H9 (cell line): ENCODE data around the gene LILRB5. TPM values are rescaled to one million over a fixed set of nuclear protein-coding genes. Genes with fewer than 3 reads are reported as not detected.
"Not testable (repeated sequence)": the region's sequence is repeated elsewhere in the genome, so short reads cannot be mapped to it uniquely, and the experiment has no call there.

Experiments used
- DNase-seq: peaks from one replicate; pipeline ENCODE4 v3.0.0-alpha.2; 2017
- H2AFZ ChIP-seq: one replicate; pipeline ENCODE4 v1.6.1; 2013; ENCODE audit warnings: mild to moderate bottlenecking, low read length, control low read depth, moderate library complexity
- H2AK5ac ChIP-seq: 2 replicates; pipeline ENCODE4 v1.6.1; 2013; ENCODE audit warnings: low read length, control low read depth, mixed read lengths; ENCODE audit not compliant: insufficient read length
- H2BK120ac ChIP-seq: one replicate; pipeline ENCODE4 v1.6.1; 2013; ENCODE audit warnings: low read depth, mild to moderate bottlenecking, low read length, control low read depth, inconsistent platforms; ENCODE audit not compliant: poor library complexity, severe bottlenecking
- H2BK12ac ChIP-seq: 2 replicates; pipeline ENCODE4 v1.6.1; 2013; ENCODE audit warnings: low read length, control low read depth, mixed read lengths, low read depth; ENCODE audit not compliant: insufficient read length
- H2BK15ac ChIP-seq: 2 replicates; pipeline ENCODE4 v1.6.1; 2013; ENCODE audit warnings: low read depth, low read length, control low read depth
- H2BK20ac ChIP-seq: one replicate; pipeline ENCODE4 v1.6.1; 2013; ENCODE audit warnings: low read depth, mild to moderate bottlenecking, low read length, control low read depth, inconsistent platforms; ENCODE audit not compliant: poor library complexity, severe bottlenecking
- H2BK5ac ChIP-seq: 2 replicates; pipeline ENCODE4 v1.6.1; 2013; ENCODE audit warnings: low read length, control low read depth, mixed read lengths; ENCODE audit not compliant: insufficient read length
- H3K14ac ChIP-seq: 2 replicates; pipeline ENCODE4 v1.6.1; 2013; ENCODE audit warnings: low read length, control low read depth; ENCODE audit not compliant: insufficient read depth
- H3K18ac ChIP-seq: 2 replicates; pipeline ENCODE4 v1.6.1; 2013; ENCODE audit warnings: low read depth, mild to moderate bottlenecking, mixed read lengths, low read length, control low read depth; ENCODE audit not compliant: insufficient read length
- H3K23ac ChIP-seq: 2 replicates; pipeline ENCODE4 v1.6.1; 2013; ENCODE audit warnings: low read length, control low read depth, mixed read lengths, low read depth; ENCODE audit not compliant: insufficient read length
- H3K23me2 ChIP-seq: 2 replicates; pipeline ENCODE4 v1.6.1; 2013; ENCODE audit warnings: low read depth, mild to moderate bottlenecking, mixed read lengths, low read length, control low read depth; ENCODE audit not compliant: insufficient read length, poor library complexity, severe bottlenecking
- H3K27ac ChIP-seq: 2 replicates; pipeline ENCODE4 v1.5.1; 2013; ENCODE audit warnings: low read length, control low read depth, mixed read lengths, low read depth; ENCODE audit not compliant: insufficient read length
- H3K27me3 ChIP-seq: 2 replicates; pipeline ENCODE4 v1.6.1; 2013; ENCODE audit warnings: low read length, control low read depth, inconsistent platforms; ENCODE audit not compliant: insufficient read depth
- H3K4ac ChIP-seq: 2 replicates; pipeline ENCODE4 v1.6.1; 2013; ENCODE audit warnings: low read depth, mild to moderate bottlenecking, control low read depth, inconsistent platforms, low read length, moderate library complexity
- H3K4me1 ChIP-seq: 2 replicates; pipeline ENCODE4 v1.6.1; 2013; ENCODE audit warnings: low read length, control low read depth, inconsistent platforms; ENCODE audit not compliant: insufficient read depth
- H3K4me2 ChIP-seq: 2 replicates; pipeline ENCODE4 v1.6.1; 2013; ENCODE audit warnings: low read length, control low read depth, mixed read lengths; ENCODE audit not compliant: insufficient read length, insufficient read depth
- H3K56ac ChIP-seq: 2 replicates; pipeline ENCODE4 v1.6.1; 2013; ENCODE audit warnings: low read depth, mild to moderate bottlenecking, mixed read lengths, low read length, control low read depth; ENCODE audit not compliant: insufficient read length
- H3K79me1 ChIP-seq: 2 replicates; pipeline ENCODE4 v1.6.1; 2013; ENCODE audit warnings: low read depth, mild to moderate bottlenecking, moderate library complexity, low read length, control low read depth, inconsistent platforms; ENCODE audit not compliant: insufficient read depth, poor library complexity, severe bottlenecking
- H3K79me2 ChIP-seq: 2 replicates; pipeline ENCODE4 v1.6.1; 2013; ENCODE audit warnings: low read length, control low read depth, inconsistent platforms; ENCODE audit not compliant: insufficient read depth
- H3K9ac ChIP-seq: 2 replicates; pipeline ENCODE4 v1.6.1; 2013; ENCODE audit warnings: low read length, control low read depth, mixed read lengths; ENCODE audit not compliant: insufficient read length; ENCODE audit errors: extremely low read depth
- H3K9me3 ChIP-seq: one replicate; pipeline ENCODE4 v1.6.1; 2013; ENCODE audit warnings: low read depth, low read length, inconsistent platforms; ENCODE audit not compliant: control insufficient read depth
- H3T11ph ChIP-seq: one replicate; pipeline ENCODE4 v1.6.1; 2013; ENCODE audit warnings: mild to moderate bottlenecking, low read length, control low read depth, inconsistent platforms
- H4K20me1 ChIP-seq: one replicate; pipeline ENCODE4 v1.6.1; 2013; ENCODE audit not compliant: control insufficient read depth, insufficient read length, insufficient read depth
- H4K5ac ChIP-seq: 2 replicates; pipeline ENCODE4 v1.6.1; 2013; ENCODE audit warnings: low read depth, mild to moderate bottlenecking, mixed read lengths, low read length, control low read depth; ENCODE audit not compliant: insufficient read length
- H4K8ac ChIP-seq: replicated peaks from 2 replicates; pipeline ENCODE4 v1.6.1; 2013; ENCODE audit warnings: low read length, control low read depth, mixed read lengths, low read depth; ENCODE audit not compliant: insufficient read length
- H4K91ac ChIP-seq: 2 replicates; pipeline ENCODE4 v1.6.1; 2013; ENCODE audit warnings: low read depth, mild to moderate bottlenecking, moderate library complexity, mixed read lengths, low read length, control low read depth; ENCODE audit not compliant: insufficient read length
- H3K27ac Mint-ChIP-seq, 3 experiments: 2 replicates in 2 of 3; 3 replicates in 1 of 3; pipeline ENCODE4 v1.8.0; 2020 to 2021; ENCODE audit warnings: mixed read lengths in 3 of 3, mild to moderate bottlenecking in 1 of 3, moderate library complexity in 1 of 3
- H3K27me3 Mint-ChIP-seq: 2 replicates; pipeline ENCODE4 v1.8.0; 2021; ENCODE audit warnings: low read depth, mild to moderate bottlenecking, moderate library complexity, mixed read lengths
- H3K36me3 Mint-ChIP-seq, 3 experiments: 2 replicates in 2 of 3; 3 replicates in 1 of 3; pipeline ENCODE4 v1.8.0; 2020 to 2021; ENCODE audit warnings: low read depth in 3 of 3, mixed read lengths in 3 of 3; ENCODE audit not compliant: insufficient read depth in 1 of 3
- H3K4me1 Mint-ChIP-seq, 2 experiments: 2 replicates each; pipeline ENCODE4 v1.8.0; 2020; ENCODE audit warnings: mixed read lengths in 2 of 2
- H3K4me3 Mint-ChIP-seq, 2 experiments: 2 replicates in 1 of 2; 3 replicates in 1 of 2; pipeline ENCODE4 v1.8.0; 2020 to 2021; ENCODE audit warnings: mild to moderate bottlenecking in 2 of 2, mixed read lengths in 2 of 2, moderate library complexity in 1 of 2
- H3K9me3 Mint-ChIP-seq, 2 experiments: 2 replicates in 1 of 2; 3 replicates in 1 of 2; pipeline ENCODE4 v1.8.0; 2020; ENCODE audit warnings: mild to moderate bottlenecking in 2 of 2, mixed read lengths in 2 of 2, moderate library complexity in 1 of 2
- WGBS: extraction: QIAGEN DNeasy Blood & Tissue Kit; methylation state at CpG from one replicate; pipeline ENCODE4 v1.1.7; 2013; ENCODE audit warnings: missing lambda C conversion rate, low lambda C conversion rate, mixed read lengths; ENCODE audit not compliant: insufficient read length; ENCODE audit errors: extremely low coverage; 5-methylcytosine and 5-hydroxymethylcytosine counted together
- total RNA-seq: library from RNA; stranded (reverse); gene quantifications from 2 replicates; pipeline ENCODE4 v1.2.1, GENCODE V29; 2021
- TF ChIP-seq, protein P1 (sequence below): fragments of 200-600 bp; sonication (generic); conservative IDR thresholded peaks from 3 replicates; pipeline ENCODE4 v1.8.0; 2021; ENCODE audit warnings: antibody characterized with exemption, mild to moderate bottlenecking

The LILRB5 gene
- total RNA-seq, 1 experiment from 2014 or later, result 0.09 TPM

DNA sequence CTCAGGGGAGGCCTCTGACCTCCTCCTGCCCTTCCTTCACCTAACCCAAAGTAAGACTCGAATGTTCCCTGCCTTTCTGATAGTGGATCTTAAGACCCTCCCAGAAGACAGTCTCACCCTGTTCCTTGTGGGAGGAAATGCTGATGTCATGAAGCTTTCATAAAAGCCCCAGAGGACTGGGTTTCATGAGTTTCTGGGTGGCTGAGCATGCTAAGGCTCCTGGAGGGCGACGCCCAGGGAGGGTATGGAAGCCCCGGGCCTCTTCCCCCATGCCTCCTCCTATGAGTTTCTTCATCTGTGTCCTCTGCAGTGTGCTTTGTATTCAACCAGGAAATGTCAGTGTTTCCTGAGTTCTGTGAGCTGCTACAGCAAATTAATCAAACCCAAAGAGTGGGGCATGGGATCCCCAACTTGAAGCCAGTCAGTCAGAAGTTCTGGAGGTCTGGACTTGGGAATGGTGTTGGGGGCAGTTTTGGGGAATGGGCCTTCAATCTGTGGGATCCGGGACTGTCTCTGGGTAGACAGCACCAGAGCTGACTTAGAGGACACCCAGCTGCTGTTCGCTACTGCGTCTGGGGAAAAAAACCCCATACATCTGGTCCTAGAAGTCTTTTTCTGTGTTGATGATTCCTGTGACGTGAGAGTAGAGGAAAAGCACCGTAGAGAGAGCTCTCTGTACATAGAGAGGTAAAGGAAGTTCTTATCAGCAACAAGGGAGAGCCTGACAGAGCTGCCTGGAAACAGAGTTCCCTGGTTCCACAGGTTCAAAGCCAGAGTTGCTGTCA, 25.8 kb upstream of the LILRB5 start:
- TF ChIP-seq, protein P1, sequence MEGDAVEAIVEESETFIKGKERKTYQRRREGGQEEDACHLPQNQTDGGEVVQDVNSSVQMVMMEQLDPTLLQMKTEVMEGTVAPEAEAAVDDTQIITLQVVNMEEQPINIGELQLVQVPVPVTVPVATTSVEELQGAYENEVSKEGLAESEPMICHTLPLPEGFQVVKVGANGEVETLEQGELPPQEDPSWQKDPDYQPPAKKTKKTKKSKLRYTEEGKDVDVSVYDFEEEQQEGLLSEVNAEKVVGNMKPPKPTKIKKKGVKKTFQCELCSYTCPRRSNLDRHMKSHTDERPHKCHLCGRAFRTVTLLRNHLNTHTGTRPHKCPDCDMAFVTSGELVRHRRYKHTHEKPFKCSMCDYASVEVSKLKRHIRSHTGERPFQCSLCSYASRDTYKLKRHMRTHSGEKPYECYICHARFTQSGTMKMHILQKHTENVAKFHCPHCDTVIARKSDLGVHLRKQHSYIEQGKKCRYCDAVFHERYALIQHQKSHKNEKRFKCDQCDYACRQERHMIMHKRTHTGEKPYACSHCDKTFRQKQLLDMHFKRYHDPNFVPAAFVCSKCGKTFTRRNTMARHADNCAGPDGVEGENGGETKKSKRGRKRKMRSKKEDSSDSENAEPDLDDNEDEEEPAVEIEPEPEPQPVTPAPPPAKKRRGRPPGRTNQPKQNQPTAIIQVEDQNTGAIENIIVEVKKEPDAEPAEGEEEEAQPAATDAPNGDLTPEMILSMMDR, result no peak
- Histone ChIP-seq H3K9me3 (no peaks in the 10 kb centered on the region), H2BK12ac (no peak overlapping the region), H3K4ac (no peak overlapping the region), H3K27me3 (no peaks in the 10 kb centered on the region), H3K9ac (no peak overlapping the region), H2BK5ac (no peak overlapping the region), H3K4me2 (no peak overlapping the region), H2BK20ac (no peak overlapping the region), H3T11ph (no peak overlapping the region), H3K23ac (no peak overlapping the region), H3K23me2 (no peaks in the 10 kb centered on the region), H4K91ac (no peak overlapping the region), H3K79me2 (no peaks in the 10 kb centered on the region), H4K20me1 (no peaks in the 10 kb centered on the region), H4K5ac (no peak overlapping the region), H4K8ac (no peak overlapping the region), H3K56ac (no peak overlapping the region), H3K27ac (no peak overlapping the region), H3K18ac (no peak overlapping the region), H3K14ac (no peak overlapping the region), H2AFZ (no peak overlapping the region), H2BK15ac (no peak overlapping the region), H3K79me1 (no peaks in the 10 kb centered on the region), H3K4me1 (no peaks in the 10 kb centered on the region), H2AK5ac (no peak overlapping the region), H2BK120ac (no peak overlapping the region)
- no peak overlapping the region for H3K4me3 Mint-ChIP-seq
- H3K27me3 Mint-ChIP-seq, result peaks cover 48% of the 10 kb centered on the region
- H3K9me3 Mint-ChIP-seq, result peaks cover 0 to 62% of the 10 kb centered on the region in 2 experiments; a peak in 2 of 5 replicates
- H3K4me1 Mint-ChIP-seq, result no peaks in the 10 kb centered on the region
- WGBS, result no CpG with 5 or more reads among the region's 9 CpGs
- H3K36me3 Mint-ChIP-seq, result no peaks in the 10 kb centered on the region
- DNase-seq, result no peak
- H3K27ac Mint-ChIP-seq, result no peak overlapping the region

DNA sequence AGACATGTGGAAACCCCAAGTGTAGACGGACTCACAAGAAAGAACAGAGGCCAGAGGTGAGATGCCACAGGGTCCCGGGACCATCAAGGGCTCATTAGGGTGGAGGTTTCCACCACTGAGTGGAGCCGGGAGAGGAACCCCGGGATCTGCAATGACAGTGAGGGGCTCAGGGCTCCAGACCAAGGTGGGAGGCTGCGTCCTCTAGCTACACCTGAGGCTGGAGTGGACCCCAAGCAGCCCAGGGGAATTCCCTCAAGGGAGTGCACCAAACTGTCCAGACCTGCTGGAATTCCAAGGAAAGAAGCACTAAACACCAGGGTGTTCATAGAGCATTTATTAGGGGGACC, 24.6 kb upstream of the LILRB5 start:
- H2BK120ac ChIP-seq, H3K18ac ChIP-seq, H3K9ac ChIP-seq, H3K4me1 ChIP-seq, H2BK15ac ChIP-seq, H3K56ac ChIP-seq, H3T11ph ChIP-seq, H4K8ac ChIP-seq, H3K14ac ChIP-seq, H3K23ac ChIP-seq, H2BK12ac ChIP-seq, H4K20me1 ChIP-seq, H2AK5ac ChIP-seq, H2AFZ ChIP-seq, H3K27ac ChIP-seq, DNase-seq, H4K91ac ChIP-seq, H2BK5ac ChIP-seq, H3K4me1 Mint-ChIP-seq, H3K27me3 ChIP-seq, H4K5ac ChIP-seq, H3K4ac ChIP-seq, H2BK20ac ChIP-seq, H3K36me3 Mint-ChIP-seq, H3K27ac Mint-ChIP-seq, H3K23me2 ChIP-seq, H3K4me2 ChIP-seq, H3K4me3 Mint-ChIP-seq, H3K9me3 ChIP-seq, H3K79me2 ChIP-seq, H3K79me1 ChIP-seq: not testable (repeated sequence)
- Mint-ChIP-seq H3K27me3 (peaks cover 47% of the 10 kb centered on the region), H3K9me3 (peaks cover 0 to 53% of the 10 kb centered on the region in 2 experiments; a peak in 2 of 5 replicates)
- WGBS, result no CpG with 5 or more reads among the region's 5 CpGs
